Panc1 (cell line): Measurements from ENCODE around the gene OTOA. TPM values are rescaled to one million over a fixed set of nuclear protein-coding genes. Genes with fewer than 3 reads are reported as not detected.
"Not testable (repeated sequence)": the region's sequence is repeated elsewhere in the genome, so short reads cannot be mapped to it uniquely, and the experiment has no call there.

Source experiments
- ATAC-seq: fragments of 200-7000 bp; cut with Tn5 transposase; 2 replicates; pipeline ENCODE4 v1.9.1; 2020; ENCODE audit warnings: mild to moderate bottlenecking, moderate library complexity
- BruUV-seq: library from RNA; stranded (reverse); fragments of 400-500 nt; replicated peaks from 2 replicates; lab custom pipeline; 2021; lab: Mats Ljungman, UMichigan
- CTCF ChIA-PET: fragments of 300-600 bp; sonication (Branson Sonifier 250); formaldehyde crosslinking; loops from one replicate; lab custom pipeline; 2022; ENCODE audit warnings: antibody characterized with exemption; lab: Charles Lee
- POLR2A ChIA-PET: fragments of 300-600 bp; sonication (Branson Sonifier 250); formaldehyde crosslinking; loops from one replicate; lab custom pipeline; 2022; ENCODE audit warnings: antibody characterized with exemption; lab: Charles Lee
- DNase-seq: peaks from one replicate; pipeline ENCODE4 v3.0.0-alpha.2; 2010; ENCODE audit warnings: low read depth, low spot score
- H3K27ac ChIP-seq: 2 replicates; pipeline ENCODE4 v1.5.1; 2011; ENCODE audit warnings: mild to moderate bottlenecking, low read length, inconsistent platforms
- H3K27me3 ChIP-seq: fragments of 200-500 bp; sonication (Bioruptor generic); 2 replicates; pipeline ENCODE4 v1.6.0; 2014; ENCODE audit warnings: low read length, inconsistent platforms; ENCODE audit not compliant: control insufficient read depth, insufficient read depth
- H3K36me3 ChIP-seq: fragments of 200-500 bp; sonication (Bioruptor generic); 2 replicates; pipeline ENCODE4 v1.5.1; 2014; ENCODE audit warnings: inconsistent platforms, mild to moderate bottlenecking, low read length, moderate library complexity; ENCODE audit not compliant: control insufficient read depth, insufficient read depth
- H3K4me1 ChIP-seq: 2 replicates; pipeline ENCODE4 v1.5.1; 2011; ENCODE audit warnings: inconsistent platforms, mild to moderate bottlenecking, low read length, moderate library complexity; ENCODE audit not compliant: control insufficient read depth, insufficient read depth
- H3K4me3 ChIP-seq, 2 experiments: 2 replicates each; pipeline ENCODE4 v1.5.1; 2011 to 2012; ENCODE audit warnings: low read depth in 2 of 2, low read length in 2 of 2, mild to moderate bottlenecking in 2 of 2, inconsistent platforms in 1 of 2, moderate library complexity in 1 of 2
- H3K9me3 ChIP-seq: fragments of 200-500 bp; sonication (Bioruptor generic); 2 replicates; pipeline ENCODE4 v1.5.1; 2014; ENCODE audit warnings: low read depth, mild to moderate bottlenecking, inconsistent platforms, low read length, moderate library complexity; ENCODE audit not compliant: control insufficient read depth, insufficient read depth
- in situ Hi-C: cut with HindIII; loops from 2 replicates; pipeline ENCODE4 v1.10.0; 2016; ENCODE audit warnings: low sequenced_read_pairs, low pct_unique_long_range_greater_than_20kb
- intact Hi-C: fragments of 100-400 bp; cut with micrococcal nuclease; formaldehyde crosslinking; loops from one replicate; pipeline ENCODE4 v1.10.0; 2022; ENCODE audit not compliant: unreplicated experiment
- total RNA-seq: library from RNA; stranded (reverse); gene quantifications from one replicate; pipeline ENCODE4 v1.2.1, GENCODE V29; 2021; ENCODE audit not compliant: unreplicated experiment

The OTOA gene
- total RNA-seq, 1 experiment from 2014 or later: not detected

- H3K4me3 ChIP-seq: not testable (repeated sequence)
Measured at GRCh38 chr16:21772547-21773206, 108.9 kb downstream of the OTOA start.

DNA sequence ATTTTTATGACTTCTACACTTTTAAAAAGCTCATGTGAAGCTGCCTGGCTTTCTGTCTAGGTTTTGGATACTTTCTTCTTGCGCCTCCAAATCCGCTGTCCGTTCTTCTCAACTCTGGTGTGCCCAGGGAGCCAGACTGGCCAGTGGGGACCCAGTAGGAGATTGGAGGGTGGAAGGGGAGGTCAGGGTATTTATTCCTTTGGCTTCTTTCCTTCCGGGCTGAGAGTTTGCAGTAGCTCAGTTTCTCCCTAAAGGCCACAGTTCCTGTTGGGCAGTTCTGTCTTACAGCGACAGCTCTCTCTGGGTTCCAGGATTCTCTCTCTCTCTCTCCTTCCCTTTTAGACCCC, 109.4 kb downstream of the OTOA start:
- H3K9me3 ChIP-seq, H3K4me3 ChIP-seq, CTCF ChIA-PET, H3K36me3 ChIP-seq, H3K27me3 ChIP-seq, ATAC-seq, DNase-seq, H3K27ac ChIP-seq, in situ Hi-C loops, POLR2A ChIA-PET, BruUV-seq, H3K4me1 ChIP-seq, intact Hi-C loops: not testable (repeated sequence)

More at GRCh38 chr16:21772547-21773206, 108.9 kb downstream of the OTOA start:
- in situ Hi-C loops, H3K36me3 ChIP-seq, H3K27ac ChIP-seq, DNase-seq, BruUV-seq, ATAC-seq, intact Hi-C loops, CTCF ChIA-PET, H3K9me3 ChIP-seq, POLR2A ChIA-PET, H3K4me1 ChIP-seq, H3K27me3 ChIP-seq: not testable (repeated sequence)

DNA sequence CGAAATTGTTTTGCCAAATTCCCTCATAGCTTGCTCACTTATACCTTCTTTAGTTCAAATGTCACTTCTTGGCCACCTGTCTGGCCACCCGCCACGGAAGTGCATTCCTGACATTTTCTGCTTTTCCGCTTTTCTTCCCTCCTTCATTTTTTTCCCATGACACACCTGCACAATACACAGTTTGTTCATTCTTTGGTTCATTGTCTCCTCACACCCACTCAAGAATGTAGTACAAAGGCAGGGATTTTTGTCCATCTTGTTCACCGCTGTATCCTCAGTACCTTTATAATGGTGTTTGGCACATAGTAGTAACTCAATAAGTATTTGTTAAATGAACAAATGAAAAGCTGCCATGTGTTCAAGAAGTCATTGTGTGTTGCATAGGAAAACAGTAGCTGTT, 116.8 kb downstream of the OTOA start:
- BruUV-seq, H3K27ac ChIP-seq, POLR2A ChIA-PET, H3K36me3 ChIP-seq, in situ Hi-C loops, H3K4me3 ChIP-seq, H3K27me3 ChIP-seq, ATAC-seq, intact Hi-C loops, DNase-seq, H3K9me3 ChIP-seq, H3K4me1 ChIP-seq, CTCF ChIA-PET: not testable (repeated sequence)

DNA sequence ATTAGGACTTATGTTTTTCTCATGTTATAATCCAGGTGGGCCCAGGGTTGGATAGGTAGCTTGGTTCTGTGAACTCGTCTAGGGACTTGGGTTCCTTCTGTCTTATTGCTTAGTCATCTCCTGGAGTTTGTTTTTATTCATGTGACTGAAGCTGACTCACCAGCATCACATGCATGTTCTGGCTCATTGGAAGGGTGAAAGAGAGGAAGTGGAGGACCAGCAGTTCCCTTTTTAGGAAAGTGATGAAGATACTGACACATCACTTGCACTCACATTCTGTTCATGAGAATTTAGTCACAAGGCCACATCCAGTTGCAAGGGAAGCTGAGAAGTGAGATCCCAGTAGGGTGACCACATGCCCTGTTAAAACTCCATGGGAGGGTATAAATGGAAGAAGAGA, 126.7 kb downstream of the OTOA start:
- BruUV-seq, in situ Hi-C loops, H3K36me3 ChIP-seq, H3K9me3 ChIP-seq, POLR2A ChIA-PET, CTCF ChIA-PET, H3K27me3 ChIP-seq, H3K4me1 ChIP-seq, H3K27ac ChIP-seq, H3K4me3 ChIP-seq, intact Hi-C loops, DNase-seq: not testable (repeated sequence)
- peak; percentile 74 for ATAC-seq

GRCh38 chr16:21793310-21793709, 129.5 kb downstream of the OTOA start:
- H3K4me1 ChIP-seq, H3K9me3 ChIP-seq, CTCF ChIA-PET, intact Hi-C loops, POLR2A ChIA-PET, H3K36me3 ChIP-seq, BruUV-seq, H3K4me3 ChIP-seq, H3K27ac ChIP-seq, ATAC-seq, H3K27me3 ChIP-seq, DNase-seq, in situ Hi-C loops: not testable (repeated sequence)

DNA sequence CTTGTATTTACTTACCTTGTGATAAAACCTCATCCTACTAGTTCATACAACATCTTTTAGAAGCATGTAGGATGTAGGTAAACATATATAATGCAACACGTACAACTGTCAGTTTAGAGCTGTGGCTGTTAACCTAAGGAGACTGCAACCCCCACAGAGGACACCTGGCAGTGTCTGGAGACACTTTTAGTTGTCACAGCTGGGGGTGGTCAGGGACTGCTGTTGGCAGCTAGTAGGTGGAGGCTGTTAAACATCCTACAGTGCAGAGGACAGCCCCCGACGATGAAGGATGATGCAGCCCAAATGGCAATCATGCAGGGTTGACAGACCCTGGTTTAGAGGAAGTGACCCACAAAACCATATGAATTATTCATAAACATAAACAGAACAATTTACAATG, 134.8 kb downstream of the OTOA start:
- DNase-seq, H3K9me3 ChIP-seq, intact Hi-C loops, ATAC-seq, H3K4me1 ChIP-seq, H3K27ac ChIP-seq, H3K27me3 ChIP-seq, CTCF ChIA-PET, H3K36me3 ChIP-seq, POLR2A ChIA-PET, in situ Hi-C loops, H3K4me3 ChIP-seq: not testable (repeated sequence)
- TSS peak; percentile 95 for BruUV-seq
